ENCODE measurements around the gene SLC13A1.

SLC13A1 gene

GRCh38 chr7:123126691-123127090 lies 73.1 kb downstream of the SLC13A1 start:
- no peak overlapping the region for H3K4me3 ChIP-seq (ENCODE audit: low read depth, low read length)
- TF ChIP-seq CTCF (IDR thresholded peaks at IDR 0.05; ENCODE audit: low read depth, low read length): no peak

- TF ChIP-seq CTCF (IDR thresholded peaks at IDR 0.05; ENCODE audit: low read depth, low read length): no peak
- no peak overlapping the region for H3K4me3 ChIP-seq (ENCODE audit: low read depth, low read length)
Measured at GRCh38 chr7:123126171-123126570, 73.6 kb downstream of the SLC13A1 start.

- no peak for TF ChIP-seq CTCF (IDR thresholded peaks at IDR 0.05; ENCODE audit: low read depth, low read length)
Measured at GRCh38 chr7:123125231-123125630, 74.5 kb downstream of the SLC13A1 start.

GRCh38 chr7:123122916-123123315 lies 76.9 kb downstream of the SLC13A1 start:
- TF ChIP-seq CTCF (IDR thresholded peaks at IDR 0.05; ENCODE audit: low read depth, low read length): no peak
- H3K4me3 ChIP-seq (ENCODE audit: low read depth, low read length): no peak overlapping the region

More at GRCh38 chr7:123125231-123125630, 74.5 kb downstream of the SLC13A1 start:
- H3K4me3 ChIP-seq (ENCODE audit: low read depth, low read length): no peak overlapping the region

GRCh38 chr7:123120286-123120685 lies 79.5 kb downstream of the SLC13A1 start:
- TF ChIP-seq CTCF (IDR thresholded peaks at IDR 0.05; ENCODE audit: low read depth, low read length): no peak
- no peak overlapping the region for H3K4me3 ChIP-seq (ENCODE audit: low read depth, low read length)

- no peak overlapping the region for H3K4me3 ChIP-seq (ENCODE audit: low read depth, low read length)
- no peak for TF ChIP-seq CTCF (IDR thresholded peaks at IDR 0.05; ENCODE audit: low read depth, low read length)
Measured at GRCh38 chr7:123115331-123115730, 84.4 kb downstream of the SLC13A1 start.

GRCh38 chr7:123114288-123114687 lies 85.5 kb downstream of the SLC13A1 start:
- TF ChIP-seq CTCF (IDR thresholded peaks at IDR 0.05; ENCODE audit: low read depth, low read length): no peak
- H3K4me3 ChIP-seq (ENCODE audit: low read depth, low read length): no peak overlapping the region
